Neuronal stem cell (in vitro differentiated cells): ENCODE measurements around the gene FOLR2.
"Not testable (repeated sequence)": the region's sequence is repeated elsewhere in the genome, so short reads cannot be mapped to it uniquely, and the experiment has no call there.

Experiments
- DNase-seq: peaks from one replicate; pipeline ENCODE4 v3.0.0-alpha.2; 2013; ENCODE audit warnings: low spot score
- H2AFZ ChIP-seq: one replicate; pipeline ENCODE4 v1.6.1; 2013; ENCODE audit warnings: mild to moderate bottlenecking, low read length, inconsistent platforms
- H2AK5ac ChIP-seq: 2 replicates; pipeline ENCODE4 v1.6.1; 2013; ENCODE audit warnings: low read depth, mild to moderate bottlenecking, inconsistent platforms, low read length, moderate library complexity, mixed read lengths
- H2BK120ac ChIP-seq: 2 replicates; pipeline ENCODE4 v1.6.1; 2013; ENCODE audit warnings: low read depth, mild to moderate bottlenecking, inconsistent platforms, low read length, moderate library complexity, mixed read lengths
- H2BK12ac ChIP-seq: one replicate; pipeline ENCODE4 v1.6.1; 2013; ENCODE audit warnings: low read length, inconsistent platforms
- H2BK15ac ChIP-seq: 2 replicates; pipeline ENCODE4 v1.6.1; 2013; ENCODE audit warnings: mild to moderate bottlenecking, low read length, inconsistent platforms, mixed read lengths
- H2BK5ac ChIP-seq: one replicate; pipeline ENCODE4 v1.6.1; 2013; ENCODE audit warnings: inconsistent platforms, mild to moderate bottlenecking, low read length, moderate library complexity
- H3K14ac ChIP-seq: one replicate; pipeline ENCODE4 v1.6.1; 2013; ENCODE audit warnings: low read length, inconsistent platforms
- H3K18ac ChIP-seq: 2 replicates; pipeline ENCODE4 v1.6.1; 2013; ENCODE audit warnings: low read length, inconsistent platforms
- H3K23ac ChIP-seq: 2 replicates; pipeline ENCODE4 v1.6.1; 2013; ENCODE audit warnings: low read depth, mild to moderate bottlenecking, mixed read lengths, low read length, inconsistent platforms; ENCODE audit not compliant: poor library complexity
- H3K27ac ChIP-seq: replicated peaks from 3 replicates; pipeline ENCODE4 v1.5.1; 2013; ENCODE audit warnings: low read length, inconsistent platforms
- H3K27me3 ChIP-seq, 3 experiments: 2 replicates each; pipeline ENCODE4 v1.6.1; 2013; ENCODE audit warnings: low read length in 3 of 3, mild to moderate bottlenecking in 2 of 3, inconsistent platforms in 1 of 3, low read depth in 1 of 3, mixed read lengths in 1 of 3, moderate library complexity in 1 of 3; ENCODE audit not compliant: control insufficient read depth in 3 of 3, insufficient read depth in 3 of 3
- H3K36me3 ChIP-seq, 2 donors: replicated peaks in 1 of 2; 2 replicates each; pipeline ENCODE4 v1.6.1; 2013; ENCODE audit warnings: low read length in 2 of 2; ENCODE audit not compliant: control insufficient read depth in 2 of 2, insufficient read depth in 2 of 2
- H3K4ac ChIP-seq: 2 replicates; pipeline ENCODE4 v1.6.1; 2013; ENCODE audit warnings: inconsistent platforms, mild to moderate bottlenecking, low read length, moderate library complexity
- H3K4me1 ChIP-seq, 2 donors: 1 replicate in 1 of 2; 2 replicates in 1 of 2; pipeline ENCODE4 v1.6.1; 2013; ENCODE audit warnings: low read length in 2 of 2, low read depth in 1 of 2; ENCODE audit not compliant: control insufficient read depth in 2 of 2, insufficient read depth in 1 of 2
- H3K4me2 ChIP-seq: one replicate; pipeline ENCODE4 v1.6.1; 2013; ENCODE audit warnings: mild to moderate bottlenecking, low read length, inconsistent platforms; ENCODE audit not compliant: insufficient read depth, poor library complexity, severe bottlenecking
- H3K4me3 ChIP-seq, 2 donors: 2 replicates each; pipeline ENCODE4 v1.5.1; 2013; ENCODE audit warnings: low read length in 2 of 2, mild to moderate bottlenecking in 2 of 2, inconsistent platforms in 1 of 2, moderate library complexity in 1 of 2
- H3K79me1 ChIP-seq: one replicate; pipeline ENCODE4 v1.6.1; 2013; ENCODE audit warnings: low read depth, mild to moderate bottlenecking, inconsistent platforms, low read length, moderate library complexity
- H3K9ac ChIP-seq: one replicate; pipeline ENCODE4 v1.6.1; 2013; ENCODE audit warnings: mild to moderate bottlenecking, low read depth, low read length, inconsistent platforms; ENCODE audit not compliant: poor library complexity
- H3K9me3 ChIP-seq, 2 donors: replicated peaks in 1 of 2; 2 replicates each; pipeline versions ENCODE3 to v1.6.1; 2013; ENCODE audit warnings: low read length in 2 of 2, mild to moderate bottlenecking in 2 of 2, inconsistent platforms in 1 of 2, low read depth in 1 of 2, mixed read lengths in 1 of 2, moderate library complexity in 1 of 2; ENCODE audit not compliant: control insufficient read depth in 2 of 2, insufficient read depth in 1 of 2
- H4K8ac ChIP-seq: one replicate; pipeline ENCODE4 v1.6.1; 2013; ENCODE audit warnings: low read depth, mild to moderate bottlenecking, inconsistent platforms, low read length, moderate library complexity
- H4K91ac ChIP-seq: one replicate; pipeline ENCODE4 v1.6.1; 2013; ENCODE audit warnings: low read length, low read depth, mild to moderate bottlenecking, inconsistent platforms; ENCODE audit not compliant: poor library complexity
- WGBS, 2 donors: extraction: QIAGEN DNeasy Blood & Tissue Kit; methylation state at CpG; one replicate each; pipeline ENCODE4 v1.1.7; 2013; ENCODE audit warnings: missing lambda C conversion rate in 2 of 2, mixed read lengths in 1 of 2; ENCODE audit not compliant: insufficient read length in 2 of 2, insufficient replicate concordance in 1 of 2; ENCODE audit errors: extremely low coverage in 2 of 2; 5-methylcytosine and 5-hydroxymethylcytosine counted together

Gene FOLR2

DNA sequence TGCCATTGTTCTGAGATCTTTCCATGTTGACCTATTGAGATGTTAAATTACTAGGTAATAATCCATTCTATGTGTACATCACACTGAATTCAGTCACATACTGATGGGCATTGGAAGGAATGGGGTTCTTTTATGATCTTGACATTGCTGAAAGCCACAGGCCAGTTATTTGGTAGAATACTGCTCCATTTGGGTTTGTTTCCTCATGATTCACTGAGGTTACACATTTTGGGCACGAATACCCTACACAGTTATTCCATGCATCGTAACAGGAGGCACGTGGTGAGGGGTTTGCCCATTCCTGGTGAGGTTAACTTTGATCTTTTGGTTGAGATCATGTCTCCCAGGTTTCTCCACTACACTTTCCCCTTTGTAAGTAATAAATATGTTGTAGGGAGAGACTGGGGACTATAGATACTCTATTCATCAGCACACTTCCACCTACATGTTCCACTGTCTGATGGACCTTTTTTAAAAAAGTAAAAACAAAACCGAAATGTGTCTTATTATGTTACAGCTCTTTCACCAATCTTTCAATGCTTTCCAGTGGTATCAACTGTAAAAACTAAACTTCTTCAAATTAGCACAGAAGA is 36.7 kb upstream of the FOLR2 start:
- Histone ChIP-seq H2BK5ac (no peak overlapping the region), H4K8ac (no peak overlapping the region), H3K14ac (no peak overlapping the region), H2AFZ (no peak overlapping the region), H2BK15ac (no peak overlapping the region), H3K9me3 (no peaks in the 10 kb centered on the region), H3K23ac (no peak overlapping the region), H2AK5ac (no peak overlapping the region), H3K4me2 (no peak overlapping the region), H2BK12ac (no peak overlapping the region), H3K4me1 (no peaks in the 10 kb centered on the region), H2BK120ac (no peak overlapping the region), H3K36me3 (no peaks in the 10 kb centered on the region), H3K18ac (no peak overlapping the region), H4K91ac (no peak overlapping the region), H3K4ac (no peak overlapping the region), H3K79me1 (no peaks in the 10 kb centered on the region), H3K27me3 (peaks cover 0 to 6% (median 0%) of the 10 kb centered on the region in 3 experiments), H3K27ac (no peak overlapping the region), H3K9ac (no peak overlapping the region), H3K4me3 (no peak overlapping the region)
- DNase-seq, result no peak
- no CpG with 5 or more reads among the region's 4 CpGs for WGBS, 2 donors

GRCh38 chr11:72180892-72181552 is 35.6 kb upstream of the FOLR2 start:
- WGBS, 2 donors, result no CpG with 5 or more reads among the region's 7 CpGs

DNA sequence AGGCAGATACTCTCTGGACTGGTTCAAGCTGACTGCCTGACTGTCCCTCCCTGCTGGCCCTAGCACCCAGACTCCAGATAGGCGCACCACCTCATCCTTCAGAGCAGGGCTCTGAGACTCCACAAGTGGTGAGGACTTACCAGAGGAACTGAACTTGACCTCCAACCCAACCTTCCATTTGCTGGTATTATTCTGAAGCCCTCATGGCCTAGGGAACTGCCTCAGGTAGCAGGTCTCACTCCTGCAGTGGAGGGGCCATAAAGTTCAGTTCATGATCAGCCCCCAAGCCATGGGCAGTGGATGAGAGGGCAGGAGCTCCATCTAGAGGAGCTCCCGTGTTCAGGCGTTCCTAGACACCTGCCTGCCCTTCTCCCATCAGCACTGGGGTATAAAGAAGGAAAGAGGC is 35.0 kb upstream of the FOLR2 start:
- not testable (repeated sequence) for H2BK15ac ChIP-seq, H3K18ac ChIP-seq, H3K9ac ChIP-seq, H2BK5ac ChIP-seq, H2AK5ac ChIP-seq, H3K9me3 ChIP-seq, H2BK12ac ChIP-seq, H3K27me3 ChIP-seq, H3K14ac ChIP-seq, H2AFZ ChIP-seq, H4K91ac ChIP-seq, H3K4me3 ChIP-seq, H3K27ac ChIP-seq, H3K4ac ChIP-seq, DNase-seq, H3K4me1 ChIP-seq, H3K4me2 ChIP-seq, H3K79me1 ChIP-seq, H4K8ac ChIP-seq, H2BK120ac ChIP-seq, H3K36me3 ChIP-seq, H3K23ac ChIP-seq
- no CpG with 5 or more reads among the region's 3 CpGs for WGBS, 2 donors

More at GRCh38 chr11:72180892-72181552, 35.6 kb upstream of the FOLR2 start:
- not testable (repeated sequence) for H2BK5ac ChIP-seq, H2AFZ ChIP-seq, H4K8ac ChIP-seq, H3K4me2 ChIP-seq, H3K23ac ChIP-seq, DNase-seq, H3K79me1 ChIP-seq, H2BK120ac ChIP-seq, H3K14ac ChIP-seq, H2AK5ac ChIP-seq, H3K27me3 ChIP-seq, H3K9ac ChIP-seq, H3K4me1 ChIP-seq, H4K91ac ChIP-seq, H3K36me3 ChIP-seq, H3K9me3 ChIP-seq, H3K4me3 ChIP-seq, H3K27ac ChIP-seq, H3K18ac ChIP-seq, H3K4ac ChIP-seq, H2BK12ac ChIP-seq, H2BK15ac ChIP-seq

- H3K4me3 ChIP-seq, result no peak overlapping the region
- peaks cover 0 to 10% (median 0%) of the 10 kb centered on the region in 3 experiments for H3K27me3 ChIP-seq
- no peak overlapping the region for H2BK12ac ChIP-seq
- no peak overlapping the region for H3K27ac ChIP-seq
- no peak overlapping the region for H2BK120ac ChIP-seq
- H2AK5ac ChIP-seq, result no peak overlapping the region
- H3K4ac ChIP-seq, result no peak overlapping the region
- H3K23ac ChIP-seq, result no peak overlapping the region
- no peak overlapping the region for H4K8ac ChIP-seq
- peaks cover 3 to 16% of the 10 kb centered on the region in 2 donors for H3K4me1 ChIP-seq
- no peak overlapping the region for H3K9ac ChIP-seq
- no peak overlapping the region for H2BK5ac ChIP-seq
- H3K79me1 ChIP-seq, result no peaks in the 10 kb centered on the region
- no peak overlapping the region for H2BK15ac ChIP-seq
- DNase-seq, result no peak
- no CpG with 5 or more reads among the region's 1 CpG for WGBS, 2 donors
- H3K4me2 ChIP-seq, result no peak overlapping the region
- no peaks in the 10 kb centered on the region for H3K36me3 ChIP-seq
- no peak overlapping the region for H2AFZ ChIP-seq
- no peak overlapping the region for H3K18ac ChIP-seq
- H3K14ac ChIP-seq, result no peak overlapping the region
- no peak overlapping the region for H4K91ac ChIP-seq
- H3K9me3 ChIP-seq, result no peaks in the 10 kb centered on the region
These were observed 28.3 kb upstream of the FOLR2 start for GRCh38 chr11:72188267-72188666.
